Hippocampal formation (tissue), 2 donors: ENCODE results near the gene SYT11.
"Not testable (repeated sequence)": the region's sequence is repeated elsewhere in the genome, so short reads cannot be mapped to it uniquely, and the experiment has no call there.

ENCODE experiments used
- DNase-seq, 2 donors: peaks; one replicate each; lab custom pipeline; 2025; lab: John Stamatoyannopoulos, UW

Gene SYT11

GRCh38 chr1:155899683-155900082, 40.3 kb downstream of the SYT11 start:
- no peak for DNase-seq

DNA sequence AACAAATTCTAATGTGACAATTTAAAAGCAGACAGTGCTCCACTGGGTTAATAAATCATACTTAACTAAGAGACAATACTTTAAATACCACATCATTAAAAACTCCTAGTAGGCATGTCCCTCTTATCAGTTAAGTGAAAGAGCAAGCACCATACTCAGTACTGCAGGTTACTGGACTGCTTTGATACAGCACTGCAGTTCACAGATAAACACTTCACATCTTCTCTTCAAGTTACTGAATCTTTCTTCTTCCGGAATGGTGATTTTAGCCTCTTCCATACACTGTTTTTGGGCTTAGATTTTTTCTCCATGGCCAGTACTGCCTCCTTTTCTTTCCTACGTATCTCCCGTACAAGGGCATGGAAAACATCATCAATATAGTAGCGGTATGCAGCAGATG, 40.8 kb downstream of the SYT11 start:
- no peak for DNase-seq

DNA sequence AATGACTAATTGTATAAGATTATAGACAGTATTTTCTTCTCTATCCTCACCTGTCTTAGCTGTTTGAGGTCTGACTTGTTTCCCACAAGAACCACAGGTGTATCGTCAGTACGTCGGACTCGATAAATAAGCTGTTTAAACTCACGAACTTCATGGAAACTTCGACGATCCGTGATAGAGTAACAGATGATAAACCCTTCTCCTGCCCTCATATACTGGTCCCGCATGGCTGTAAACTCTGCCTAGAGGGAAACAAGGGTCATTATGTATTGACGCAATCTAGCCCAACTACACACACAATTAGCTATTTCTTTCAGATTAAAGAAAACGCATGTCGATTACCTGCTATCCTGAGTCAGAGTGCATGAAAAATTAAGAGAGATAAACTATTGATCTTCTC, 44.9 kb downstream of the SYT11 start:
- DNase-seq = no peak

GRCh38 chr1:155909894-155910293, 50.5 kb downstream of the SYT11 start:
- DNase-seq = no peak

- DNase-seq = peak; percentile 10 to 14
These were observed 51.3 kb downstream of the SYT11 start for GRCh38 chr1:155910621-155911121.

DNA sequence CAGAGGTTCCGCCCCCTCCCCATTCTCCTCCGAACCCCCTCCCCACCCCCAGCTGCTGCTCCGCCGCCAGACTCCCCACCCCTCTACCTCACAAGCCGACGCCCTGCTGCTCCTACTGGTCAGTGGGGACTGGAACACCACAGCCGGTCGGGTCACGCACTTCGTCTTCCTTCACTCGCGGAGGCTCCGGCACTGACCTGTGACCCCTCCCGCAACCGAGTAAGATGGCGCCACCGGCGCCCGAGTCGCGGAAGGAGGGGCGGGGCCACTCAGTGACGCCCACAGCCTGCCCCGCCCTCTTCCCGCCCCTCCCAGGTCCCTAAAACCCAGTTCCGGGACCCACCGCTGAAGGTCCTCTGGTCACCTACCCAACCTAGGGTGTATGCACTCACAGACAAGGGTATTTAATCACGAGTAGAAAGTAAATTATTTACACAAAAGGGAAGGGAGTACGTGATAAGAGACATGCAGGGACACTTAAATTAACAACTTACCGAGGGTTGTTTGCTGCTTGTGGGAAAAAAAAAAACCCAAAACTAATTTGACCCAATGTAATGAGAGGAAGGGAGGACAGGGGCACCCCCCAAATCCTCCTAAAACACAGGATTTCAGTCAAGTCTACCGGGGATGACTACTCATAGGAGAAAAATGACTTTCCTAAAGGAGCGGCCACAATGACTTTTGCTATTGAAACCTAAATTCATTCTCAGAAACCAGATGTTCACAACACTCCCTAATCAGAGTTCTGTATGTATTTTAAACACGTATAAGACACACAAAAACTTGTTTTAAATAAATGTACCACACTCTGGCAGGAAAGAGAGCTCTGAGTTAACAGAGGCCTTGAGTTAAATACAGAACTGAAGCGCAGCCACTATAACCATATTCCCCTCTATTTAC, 52.0 kb downstream of the SYT11 start, which contains the start of gene RIT1:
Gene RIT1, minus strand, starts transcription at position 194 of the 900 bp plus-strand sequence. CDS start 588 bp downstream, outside the sequence.
- peak; percentile 66 to 77 for DNase-seq

- DNase-seq = no peak
These were observed 52.7 kb downstream of the SYT11 start for GRCh38 chr1:155912056-155912536.

GRCh38 chr1:155913969-155914757, 54.8 kb downstream of the SYT11 start:
- DNase-seq = no peak

DNA sequence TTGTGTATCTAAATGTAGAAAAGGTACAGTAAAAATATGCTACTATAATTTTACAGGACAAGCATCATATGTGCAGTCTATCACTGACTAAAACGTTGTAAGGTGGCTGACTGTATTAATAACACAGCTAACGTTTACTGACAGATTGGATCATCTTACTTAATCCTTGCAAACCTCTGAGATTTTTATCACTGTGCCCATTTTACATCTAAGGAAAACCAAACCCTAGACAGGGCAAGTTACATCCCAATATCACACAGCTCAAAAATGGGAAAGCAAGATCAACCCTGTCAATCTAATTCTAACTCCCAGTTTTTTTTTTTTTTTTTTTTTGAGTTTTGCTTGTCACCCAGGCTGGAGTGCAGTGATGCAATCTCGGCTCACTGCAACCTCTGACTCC, 59.3 kb downstream of the SYT11 start:
- DNase-seq = no peak

DNA sequence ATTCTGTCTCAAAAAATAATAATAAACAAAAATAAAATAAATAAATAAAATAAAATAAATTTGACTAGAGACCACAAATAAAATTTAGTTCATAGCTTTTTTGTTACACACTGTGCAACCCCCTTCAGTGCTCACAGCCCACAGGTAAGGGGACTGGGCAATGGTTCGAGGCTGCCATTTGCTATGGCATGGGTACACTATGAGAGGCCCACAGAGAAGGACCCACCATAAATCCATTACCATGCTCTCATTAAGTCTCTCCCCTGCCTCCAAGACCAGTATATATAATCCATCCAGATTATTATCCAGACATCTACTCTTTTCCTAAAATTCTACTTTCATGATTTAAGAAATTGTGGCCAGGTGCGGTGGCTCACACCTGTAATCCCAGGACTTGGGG, 60.4 kb downstream of the SYT11 start:
- DNase-seq = no peak

DNA sequence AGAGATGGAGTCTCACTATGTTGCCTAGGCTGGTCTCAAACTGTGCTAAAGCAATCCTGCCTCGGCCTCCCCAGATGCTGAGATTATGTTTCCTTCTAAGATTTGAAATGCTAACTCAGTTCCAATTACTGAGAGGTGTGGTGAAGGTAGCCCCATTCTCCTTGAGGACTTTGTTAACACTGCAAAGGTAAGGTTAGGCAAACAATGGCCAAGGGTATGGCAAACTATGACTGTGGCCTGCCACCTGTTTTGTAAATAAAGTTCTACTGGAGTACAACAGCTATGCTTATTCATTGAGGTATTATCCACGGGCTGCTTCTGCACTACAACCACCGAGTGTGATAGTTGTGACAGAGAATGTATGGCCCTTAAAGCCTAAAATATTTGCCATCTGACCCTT, 61.4 kb downstream of the SYT11 start:
- DNase-seq = no peak

- DNase-seq = no peak
These were observed 66.1 kb downstream of the SYT11 start for GRCh38 chr1:155925506-155925905.

DNA sequence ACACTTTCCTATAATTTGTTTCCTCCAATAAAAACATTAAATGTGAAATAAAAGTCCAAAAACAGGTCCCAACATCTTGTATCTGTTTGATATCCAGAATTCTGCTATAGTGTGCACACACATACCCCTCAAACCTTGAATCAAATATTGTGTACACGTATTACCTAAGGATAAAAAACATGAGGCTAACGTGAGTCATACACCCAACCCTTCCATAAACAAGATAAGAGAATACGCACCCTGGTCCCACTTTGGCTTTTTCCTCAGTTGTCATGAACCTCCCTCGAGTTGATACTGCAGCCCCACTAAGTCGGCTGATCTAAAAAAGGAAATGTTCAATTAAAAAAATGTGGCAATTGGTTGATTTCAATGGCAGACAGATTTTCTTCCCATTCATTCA, 69.7 kb downstream of the SYT11 start:
- no peak for DNase-seq

GRCh38 chr1:155930725-155931124, 71.4 kb downstream of the SYT11 start:
- not testable (repeated sequence) for DNase-seq

- DNase-seq = no peak
These were observed 72.1 kb downstream of the SYT11 start for GRCh38 chr1:155931332-155932038.

DNA sequence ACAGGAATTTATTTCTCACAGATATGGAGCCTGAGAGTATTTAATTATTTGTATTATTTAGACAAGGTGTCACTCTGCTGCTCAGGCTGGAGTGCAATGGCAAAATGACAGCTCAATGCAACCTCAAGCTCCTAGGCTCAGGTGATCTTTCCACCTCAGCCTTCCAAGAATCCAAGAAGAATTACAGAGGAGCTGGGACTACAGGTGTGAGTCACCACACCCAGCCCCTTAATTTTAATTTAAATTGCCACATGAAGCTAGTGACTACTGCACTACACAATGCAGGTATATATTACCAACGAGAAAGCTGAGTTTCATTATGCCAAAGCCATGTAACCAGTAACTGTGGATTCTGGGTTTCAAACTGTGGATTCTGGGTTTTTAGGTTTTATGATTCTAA, 72.7 kb downstream of the SYT11 start:
- DNase-seq = no peak

DNA sequence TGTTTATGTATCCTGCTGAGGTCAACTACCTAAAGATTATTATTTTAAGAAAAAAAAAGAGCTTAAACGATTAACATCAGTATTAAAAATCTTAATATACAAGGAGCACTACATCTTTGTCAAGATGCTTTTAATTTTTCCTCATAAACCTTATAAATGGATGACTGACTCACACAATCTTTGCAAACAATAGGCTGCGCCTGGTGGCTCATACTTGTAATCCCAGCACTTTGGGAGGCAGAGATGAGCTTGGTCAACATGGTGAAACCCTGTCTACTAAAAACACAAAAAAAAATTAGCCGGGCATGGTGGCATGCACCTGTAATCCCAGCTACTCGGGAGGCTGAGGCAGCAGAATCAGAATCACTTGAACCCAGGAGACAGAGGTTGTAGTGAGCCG, 73.1 kb downstream of the SYT11 start:
- DNase-seq = no peak

DNA sequence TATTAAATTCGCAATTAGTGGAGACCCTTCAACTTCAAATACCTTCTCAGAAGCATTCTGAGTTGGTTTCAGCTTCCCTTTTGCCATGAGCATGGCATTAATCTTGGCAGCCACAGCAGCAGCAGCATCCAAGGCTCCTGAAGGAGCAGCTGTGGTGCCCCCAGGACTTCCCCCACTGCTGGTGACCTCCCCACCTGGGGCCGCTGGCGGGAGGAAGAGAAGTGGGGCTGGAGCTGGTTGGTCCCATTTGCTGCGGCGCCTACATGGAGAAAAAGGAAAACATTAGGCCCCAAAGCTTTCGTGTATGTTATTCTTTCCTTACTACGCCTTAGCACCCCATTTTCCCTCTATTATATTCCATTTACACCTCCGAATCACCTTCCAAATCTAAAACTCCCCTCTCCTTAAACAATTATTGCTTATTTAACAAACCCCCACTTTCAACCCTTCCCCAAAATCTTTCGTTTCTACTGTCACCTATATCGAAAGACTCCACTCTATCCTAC, 74.3 kb downstream of the SYT11 start:
- no peak for DNase-seq

- peak; percentile 97 to 100 for DNase-seq
These were observed 74.9 kb downstream of the SYT11 start, which contains the start of gene KHDC4 for GRCh38 chr1:155934097-155934935. Gene KHDC4, minus strand, starts transcription at chr1:155934413. Its CDS starts 40 bp downstream, at chr1:155934373.
